GM19463 (cell line): ENCODE data around the gene GALK2.
"Not testable (repeated sequence)": the region's sequence is repeated elsewhere in the genome, so short reads cannot be mapped to it uniquely, and the experiment has no call there.

ENCODE experiments used
- ATAC-seq: cut with Tn5 transposase; IDR thresholded peaks from one replicate; pipeline ENCODE4 v1.9.1; 2021; ENCODE audit warnings: mild to moderate bottlenecking, moderate library complexity; ENCODE audit not compliant: unreplicated experiment

Gene GALK2

GRCh38 chr15:49328941-49329340 lies 158.9 kb downstream of the GALK2 start:
- no peak for ATAC-seq

GRCh38 chr15:49330166-49330565 lies 160.1 kb downstream of the GALK2 start:
- ATAC-seq = no peak

GRCh38 chr15:49331442-49331841 lies 161.4 kb downstream of the GALK2 start:
- no peak for ATAC-seq

- ATAC-seq = no peak
Measured at GRCh38 chr15:49331951-49332350, 161.9 kb downstream of the GALK2 start.

GRCh38 chr15:49339656-49340055 lies 169.6 kb downstream of the GALK2 start:
- ATAC-seq = no peak

- ATAC-seq = no peak
Measured at GRCh38 chr15:49343546-49343945, 173.5 kb downstream of the GALK2 start.

GRCh38 chr15:49354439-49354838 lies 184.4 kb downstream of the GALK2 start:
- not testable (repeated sequence) for ATAC-seq

GRCh38 chr15:49361370-49361769 lies 191.3 kb downstream of the GALK2 start:
- no peak for ATAC-seq

GRCh38 chr15:49366496-49366895 lies 196.4 kb downstream of the GALK2 start:
- ATAC-seq = no peak

- ATAC-seq = no peak
Measured at GRCh38 chr15:49370782-49371181, 200.7 kb downstream of the GALK2 start.

GRCh38 chr15:49372366-49372765 lies 202.3 kb downstream of the GALK2 start:
- no peak for ATAC-seq

GRCh38 chr15:49379996-49380395 lies 209.9 kb downstream of the GALK2 start:
- ATAC-seq = no peak

- no peak for ATAC-seq
Measured at GRCh38 chr15:49380912-49381311, 210.9 kb downstream of the GALK2 start.
